NCI-H345 treated with DMSO at 0.1 percent for 48 hours (cell line): ENCODE data around the gene NTM.

Experiments used
- DNase-seq: peaks from one replicate; lab custom pipeline; 2025; ENCODE audit not compliant: unreplicated experiment; lab: John Stamatoyannopoulos, UW

Gene NTM

GRCh38 chr11:131633921-131634715 lies 263.7 kb downstream of the NTM start:
- DNase-seq = no peak

- DNase-seq = no peak
Measured at GRCh38 chr11:131637469-131638175, 267.2 kb downstream of the NTM start.

- DNase-seq = no peak
Measured at GRCh38 chr11:131638889-131639288, 268.5 kb downstream of the NTM start.

- DNase-seq = no peak
Measured at GRCh38 chr11:131640320-131640719, 269.9 kb downstream of the NTM start.

GRCh38 chr11:131642756-131643531 lies 272.5 kb downstream of the NTM start:
- DNase-seq = no peak

- no peak for DNase-seq
Measured at GRCh38 chr11:131644204-131644795, 273.9 kb downstream of the NTM start.

- no peak for DNase-seq
Measured at GRCh38 chr11:131645237-131645636, 274.8 kb downstream of the NTM start.

- no peak for DNase-seq
Measured at GRCh38 chr11:131649856-131650255, 279.4 kb downstream of the NTM start.

- DNase-seq = no peak
Measured at GRCh38 chr11:131652231-131652630, 281.8 kb downstream of the NTM start.

- no peak for DNase-seq
Measured at GRCh38 chr11:131653260-131653659, 282.8 kb downstream of the NTM start.

GRCh38 chr11:131654849-131655248 lies 284.4 kb downstream of the NTM start:
- no peak for DNase-seq

GRCh38 chr11:131656179-131656838 lies 285.9 kb downstream of the NTM start:
- DNase-seq = no peak

- DNase-seq = no peak
Measured at GRCh38 chr11:131656839-131657211, 286.4 kb downstream of the NTM start.

- DNase-seq = no peak
Measured at GRCh38 chr11:131658414-131658813, 288.0 kb downstream of the NTM start.

GRCh38 chr11:131658952-131659351 lies 288.5 kb downstream of the NTM start:
- DNase-seq = no peak

GRCh38 chr11:131659931-131660330 lies 289.5 kb downstream of the NTM start:
- no peak for DNase-seq

GRCh38 chr11:131661132-131661531 lies 290.7 kb downstream of the NTM start:
- no peak for DNase-seq

GRCh38 chr11:131662317-131662972 lies 292.0 kb downstream of the NTM start:
- no peak for DNase-seq

GRCh38 chr11:131662993-131663392 lies 292.6 kb downstream of the NTM start:
- DNase-seq = no peak
